ENCODE measurements around the gene ANKMY1.
"Not testable (repeated sequence)": the region's sequence is repeated elsewhere in the genome, so short reads cannot be mapped to it uniquely, and the experiment has no call there.

The ANKMY1 gene

DNA sequence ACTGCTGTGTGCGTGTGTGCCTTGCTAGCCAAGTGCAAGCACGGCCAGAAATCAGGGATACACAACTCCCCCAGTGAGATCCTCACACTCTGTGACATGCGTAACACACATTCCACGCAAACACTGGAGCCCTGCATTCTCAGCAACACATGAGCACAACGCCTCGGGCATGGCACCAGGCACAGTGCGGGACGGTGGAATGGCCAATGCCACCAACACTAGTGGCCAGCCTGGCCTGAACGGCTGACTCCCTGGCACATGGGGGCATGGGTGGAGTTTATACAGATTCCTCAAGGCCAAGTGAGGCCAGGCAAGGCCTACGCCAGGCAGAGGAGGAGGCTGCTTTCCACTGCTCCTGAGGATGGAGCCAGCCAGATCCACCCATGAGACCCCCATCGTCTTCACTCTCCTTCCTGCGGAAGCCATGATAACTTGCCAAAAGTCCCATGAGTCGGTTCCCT, 56.2 kb downstream of the ANKMY1 start:
- DNase-seq, result no peak

DNA sequence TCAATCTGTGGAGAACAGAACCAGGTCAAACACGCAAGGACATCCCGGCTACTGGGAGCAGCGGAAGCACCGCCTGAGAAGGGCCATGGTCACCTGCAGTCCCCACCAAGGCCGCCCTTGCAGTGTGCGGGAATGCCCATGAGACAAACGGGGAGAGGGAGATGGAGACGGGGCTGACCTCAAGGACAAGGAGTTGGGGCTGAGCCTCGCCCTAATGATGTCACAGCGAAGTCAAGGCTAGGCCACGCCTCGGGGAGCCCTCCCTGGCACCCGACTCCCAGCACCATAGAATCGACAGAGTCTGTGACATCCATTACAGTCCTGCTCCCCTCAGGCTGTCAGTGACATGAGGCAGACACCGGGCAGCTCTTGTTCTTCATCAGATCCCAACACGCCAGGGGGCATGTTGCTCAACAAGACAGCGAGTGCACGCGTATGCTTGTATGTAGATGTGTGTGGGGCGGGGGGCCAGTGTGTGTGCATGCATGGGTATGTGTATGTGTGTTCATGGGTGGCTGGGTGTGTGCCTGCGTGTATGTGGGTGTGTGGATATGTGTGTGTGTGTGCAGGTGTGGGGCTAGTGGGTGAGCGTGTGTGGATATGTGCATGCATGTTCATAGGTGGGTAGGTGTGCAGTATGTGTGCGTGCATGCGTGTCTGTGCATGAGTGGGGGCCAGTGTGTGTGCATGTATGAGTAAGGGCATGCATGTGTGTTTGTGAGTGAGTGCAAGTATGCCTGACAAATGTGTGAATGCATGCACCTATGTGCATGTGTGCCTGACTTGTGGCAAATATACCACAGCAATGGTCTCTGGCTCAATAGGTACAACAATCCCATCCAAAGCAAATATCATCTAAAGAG, 57.0 kb downstream of the ANKMY1 start:
- no peak for DNase-seq

DNA sequence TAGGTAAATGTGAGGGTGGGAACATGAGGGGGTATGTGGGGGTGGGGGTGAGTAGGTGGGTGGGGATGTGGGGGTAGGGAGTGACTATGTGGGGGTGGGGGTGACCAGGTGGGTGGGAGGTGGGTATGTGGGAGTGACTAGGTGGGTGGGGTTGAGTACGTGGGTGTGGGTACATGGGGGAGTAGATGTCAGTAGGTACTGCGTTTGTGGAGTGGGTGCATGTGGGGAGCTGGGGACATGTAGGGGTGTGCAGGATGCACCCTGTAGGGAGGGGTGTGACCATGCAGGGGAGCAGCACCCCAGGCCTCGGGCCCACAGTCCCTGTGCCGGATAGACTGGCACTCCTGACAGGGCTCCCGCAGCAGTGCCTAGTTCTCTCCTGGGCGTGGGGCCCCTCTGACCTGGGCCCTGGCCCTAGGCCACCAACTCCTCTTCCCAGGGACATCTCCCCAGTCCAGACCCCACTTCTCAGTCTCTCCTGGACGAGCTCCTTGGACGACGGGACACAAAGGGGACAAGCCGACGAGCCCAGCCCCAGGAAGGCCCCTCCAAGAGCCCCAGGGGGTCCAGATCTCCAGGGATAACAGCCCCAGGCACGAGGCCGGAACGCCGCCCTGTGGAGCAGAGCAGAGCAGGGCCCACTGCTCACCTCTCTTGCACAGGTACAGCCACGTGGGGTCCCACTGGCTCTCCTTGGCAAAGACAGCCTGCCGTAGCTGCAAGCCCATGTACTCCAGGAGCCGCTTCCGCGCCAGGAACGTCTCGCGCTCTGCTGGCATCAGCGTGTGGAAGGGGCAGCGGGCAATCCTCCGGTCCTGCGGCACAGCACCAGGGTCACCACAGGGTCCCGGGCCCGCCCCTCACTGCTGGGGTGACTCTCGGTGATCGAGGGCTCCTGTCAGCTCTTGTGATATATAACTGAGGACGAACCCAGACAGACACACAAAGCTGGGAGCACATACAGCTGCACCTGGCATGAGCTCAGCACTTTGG, 58.2 kb downstream of the ANKMY1 start:
- no peak for DNase-seq

DNA sequence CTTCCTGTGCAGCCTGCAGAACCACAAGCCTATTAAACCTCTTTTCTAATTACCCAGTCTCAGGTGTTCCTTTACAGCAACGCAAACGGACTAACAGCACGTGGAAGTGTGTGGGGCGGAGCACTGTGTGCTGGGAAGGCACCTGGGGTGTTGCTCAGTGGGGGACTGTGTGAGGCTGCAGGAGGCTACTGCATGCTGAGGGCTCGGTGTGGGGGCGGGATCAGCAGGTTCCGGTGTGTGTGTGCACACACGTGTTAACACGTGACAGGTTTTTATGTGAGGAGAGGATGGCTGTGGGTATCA, 58.9 kb downstream of the ANKMY1 start:
- DNase-seq, result no peak

DNA sequence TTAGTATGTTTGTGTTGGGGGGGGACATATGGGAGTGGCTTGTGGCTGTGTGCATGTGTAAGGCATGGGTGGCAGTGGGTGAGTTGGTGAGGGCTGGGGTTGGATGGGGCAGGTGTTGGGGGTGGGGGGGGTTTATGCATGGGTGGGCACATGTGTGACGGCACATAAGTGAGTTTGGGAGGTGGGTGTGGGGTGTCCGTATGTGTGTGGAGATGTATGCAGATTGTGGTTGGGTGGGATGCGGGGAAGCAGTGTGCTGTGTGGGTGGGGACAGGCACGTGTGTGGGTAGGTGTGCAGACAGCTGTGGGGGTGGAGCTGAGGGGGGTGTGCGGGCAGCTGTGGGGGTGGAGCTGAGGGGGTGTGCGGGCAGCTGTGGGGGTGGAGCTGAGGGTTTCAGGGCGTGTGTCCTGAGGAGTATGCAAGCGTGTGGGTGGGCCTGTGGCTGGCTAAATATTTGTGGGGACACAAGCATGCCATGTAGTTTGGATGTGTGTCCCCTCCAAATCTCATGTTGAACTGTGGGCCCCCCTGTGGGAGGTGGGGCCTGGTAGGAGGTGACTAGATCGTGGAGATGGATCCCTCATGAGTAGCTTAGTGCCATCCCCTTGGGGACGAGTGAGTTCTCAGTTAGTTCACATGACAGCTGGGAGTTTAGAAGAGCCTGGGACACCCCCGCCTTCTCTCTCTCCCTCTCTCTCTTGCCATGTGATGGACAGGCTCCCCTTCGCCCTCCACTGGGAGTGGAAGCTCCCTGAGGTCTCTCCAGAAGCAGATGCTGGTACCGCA, 59.4 kb downstream of the ANKMY1 start:
- no peak for DNase-seq

DNA sequence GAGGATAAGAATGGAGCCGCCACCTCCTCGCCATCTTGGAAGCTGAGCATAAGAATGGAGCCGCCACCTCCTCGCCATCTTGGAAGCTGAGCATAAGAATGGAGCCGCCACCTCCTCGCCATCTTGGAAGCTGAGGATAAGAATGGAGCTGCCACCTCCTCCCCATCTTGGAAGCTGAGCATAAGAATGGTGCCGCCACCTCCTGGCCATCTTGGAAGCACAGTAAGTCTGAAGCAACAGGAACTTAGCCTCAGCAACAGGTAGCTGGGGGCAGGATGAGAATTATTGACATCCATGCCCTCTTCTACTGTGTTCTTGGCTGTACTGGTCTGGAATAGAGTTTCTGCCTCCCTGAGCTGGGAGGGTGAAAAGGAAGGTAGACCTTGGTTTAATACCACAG, 60.7 kb downstream of the ANKMY1 start:
- not testable (repeated sequence) for DNase-seq

DNA sequence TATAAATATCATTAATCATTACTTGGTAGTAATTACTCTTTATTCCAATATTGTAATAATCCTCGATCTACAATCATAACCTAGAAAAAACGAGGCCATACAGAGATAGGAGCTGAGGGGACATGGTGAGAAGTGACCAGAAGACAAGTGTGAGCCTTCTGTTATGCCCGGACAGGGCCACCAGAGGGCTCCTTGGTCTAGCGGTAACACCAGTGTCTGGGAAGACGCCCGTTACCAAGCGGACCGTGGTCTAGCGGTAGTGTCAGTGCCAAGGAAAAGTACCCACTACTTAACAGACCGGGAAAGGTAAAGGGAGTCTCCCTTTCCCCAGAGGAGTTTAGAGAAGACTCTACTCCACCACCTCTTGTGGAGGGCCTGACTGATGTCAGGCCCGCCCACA, 62.8 kb downstream of the ANKMY1 start:
- not testable (repeated sequence) for DNase-seq

DNA sequence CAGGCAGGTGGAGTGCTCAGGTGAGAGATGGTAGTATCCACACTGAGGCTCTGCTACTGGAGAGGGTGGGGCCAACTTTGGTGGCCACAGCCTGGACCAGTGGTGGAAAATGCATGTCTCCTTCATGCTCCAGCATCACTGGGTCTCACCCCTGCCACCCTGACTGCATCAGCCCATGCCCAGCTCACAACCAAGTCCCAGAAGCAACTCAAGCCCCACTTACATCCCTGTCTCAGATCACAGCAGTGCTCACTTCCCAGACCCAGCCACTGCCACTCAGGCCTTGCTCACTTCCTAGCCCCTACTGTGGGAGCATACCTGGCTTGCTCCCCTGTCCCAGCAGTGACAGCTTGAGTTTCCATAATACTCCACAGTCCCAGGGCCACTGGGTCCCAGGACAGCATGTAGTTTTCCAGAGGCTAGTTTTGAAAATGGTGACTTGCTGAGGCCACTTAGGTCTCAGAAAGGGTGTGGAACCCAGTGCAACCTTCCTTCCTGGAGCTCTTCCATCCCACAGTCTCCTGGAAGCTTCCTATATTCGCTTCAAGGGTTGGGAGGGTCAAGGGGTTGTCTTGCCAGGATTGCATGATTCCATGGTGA, 63.5 kb downstream of the ANKMY1 start:
- no peak for DNase-seq

DNA sequence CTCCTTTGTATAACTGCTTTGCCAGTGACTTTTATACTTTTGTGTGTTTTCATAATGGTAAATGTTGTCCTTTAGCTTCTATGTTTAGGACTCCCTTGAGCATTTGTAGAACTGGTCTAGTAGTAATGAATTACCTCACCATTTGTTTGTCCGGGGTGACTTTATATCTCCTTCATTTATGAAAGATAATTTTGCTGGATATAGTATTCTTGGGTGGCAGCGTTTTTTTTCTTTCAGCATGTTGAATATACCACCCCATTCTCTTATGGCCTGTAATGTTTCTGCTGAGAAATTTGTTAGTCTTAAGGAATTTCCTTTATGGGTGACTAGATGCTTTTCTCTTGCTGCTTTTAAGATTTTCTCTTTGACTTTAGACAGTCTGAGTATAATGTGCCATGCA, 66.3 kb downstream of the ANKMY1 start:
- DNase-seq, result no peak

DNA sequence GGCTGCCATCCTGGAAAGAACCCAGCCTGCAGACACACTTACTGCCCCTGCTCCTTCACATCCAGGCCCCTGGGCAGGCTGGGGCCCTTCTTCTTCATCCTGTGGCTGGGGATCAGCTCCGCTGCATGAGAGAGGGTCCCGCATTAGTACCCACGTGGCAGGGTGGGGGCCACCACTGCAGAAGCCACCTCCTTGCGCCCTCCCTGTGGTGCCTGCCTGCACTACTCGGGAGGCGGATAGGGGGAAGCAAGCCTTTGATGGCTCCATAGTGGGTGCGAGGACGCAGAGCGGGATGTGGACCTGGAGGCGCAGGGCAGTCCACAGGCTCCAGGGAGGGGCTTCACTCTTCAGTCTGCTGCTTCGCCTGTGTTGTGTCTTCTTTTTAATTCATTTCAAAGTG, 75.6 kb downstream of the ANKMY1 start:
- no peak for DNase-seq

DNA sequence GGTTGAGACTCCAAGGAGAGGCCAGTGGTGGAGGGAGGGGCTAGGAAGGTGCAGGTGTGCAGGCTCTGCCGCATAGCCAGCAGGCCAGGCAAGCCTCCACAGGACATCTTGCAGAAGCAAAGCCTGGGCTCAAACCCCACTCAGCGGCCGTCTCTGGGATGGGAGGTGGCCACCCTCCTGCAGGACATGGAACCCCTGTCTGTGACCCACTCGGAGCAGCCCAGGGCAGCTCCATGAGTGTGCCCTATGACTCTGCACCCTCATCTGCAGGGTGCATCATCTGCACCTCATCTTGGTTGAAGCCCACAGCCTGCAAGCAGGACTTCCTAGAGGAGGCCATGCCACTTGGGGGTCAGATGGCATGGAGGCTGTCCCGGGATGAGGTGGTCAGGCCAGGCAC, 76.1 kb downstream of the ANKMY1 start:
- no peak for DNase-seq

DNA sequence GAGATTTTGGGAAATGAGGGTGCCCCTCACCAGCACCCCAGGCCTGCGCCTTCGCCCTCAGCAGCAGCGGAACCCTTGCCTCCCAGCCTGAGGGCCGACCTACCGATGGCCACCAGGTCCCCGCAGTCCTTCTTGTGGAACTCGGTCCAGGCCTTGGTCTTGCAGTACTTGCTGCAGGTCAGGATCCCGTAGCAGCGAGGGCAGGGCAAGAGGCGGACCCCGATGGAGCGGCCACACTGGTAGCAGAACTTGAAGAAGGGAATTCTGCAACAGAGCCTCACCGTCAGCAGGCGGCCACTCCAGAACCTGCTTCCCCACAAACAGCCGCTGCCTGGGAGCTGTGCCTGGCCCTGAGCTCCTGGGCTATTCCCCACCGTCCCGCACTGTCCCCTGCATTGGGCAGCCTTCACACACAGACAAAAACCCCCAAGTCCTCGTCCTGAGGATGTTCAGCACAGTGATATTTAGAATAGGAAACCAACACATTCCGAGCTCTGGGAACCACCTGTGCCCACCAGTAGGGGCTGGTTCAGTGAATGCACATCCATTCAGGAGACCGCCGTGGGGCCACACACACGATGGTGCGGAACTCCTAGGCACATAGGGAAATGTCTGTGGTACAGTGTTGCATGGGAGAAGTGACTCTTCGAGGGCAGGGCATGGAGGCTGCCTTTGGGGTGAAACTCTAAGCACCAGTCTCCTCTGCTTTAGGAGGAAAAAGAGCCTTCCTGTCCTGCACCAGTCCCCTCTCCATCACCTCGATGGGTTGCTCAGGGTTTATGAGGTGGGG, 76.8 kb downstream of the ANKMY1 start:
- no peak for DNase-seq

DNA sequence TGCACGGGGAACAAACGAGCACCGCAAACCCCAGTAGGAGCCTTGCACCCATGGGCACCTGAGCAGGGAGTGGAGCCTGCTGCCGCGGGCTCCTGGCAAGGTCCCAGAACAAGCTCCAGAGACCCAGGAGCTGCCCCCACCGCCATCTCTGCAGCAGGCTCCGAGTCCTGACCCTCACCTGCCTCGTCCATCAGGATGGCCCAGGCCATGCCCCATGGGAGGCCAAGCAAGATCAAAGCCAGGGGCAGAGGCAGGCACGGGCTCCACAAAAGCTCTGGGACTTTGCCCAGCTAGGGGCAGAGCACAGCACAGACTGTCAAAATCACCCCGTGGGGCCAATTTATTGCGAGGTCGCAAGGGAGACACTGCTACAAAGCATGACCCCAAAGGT, 78.7 kb downstream of the ANKMY1 start:
- DNase-seq, result no peak

DNA sequence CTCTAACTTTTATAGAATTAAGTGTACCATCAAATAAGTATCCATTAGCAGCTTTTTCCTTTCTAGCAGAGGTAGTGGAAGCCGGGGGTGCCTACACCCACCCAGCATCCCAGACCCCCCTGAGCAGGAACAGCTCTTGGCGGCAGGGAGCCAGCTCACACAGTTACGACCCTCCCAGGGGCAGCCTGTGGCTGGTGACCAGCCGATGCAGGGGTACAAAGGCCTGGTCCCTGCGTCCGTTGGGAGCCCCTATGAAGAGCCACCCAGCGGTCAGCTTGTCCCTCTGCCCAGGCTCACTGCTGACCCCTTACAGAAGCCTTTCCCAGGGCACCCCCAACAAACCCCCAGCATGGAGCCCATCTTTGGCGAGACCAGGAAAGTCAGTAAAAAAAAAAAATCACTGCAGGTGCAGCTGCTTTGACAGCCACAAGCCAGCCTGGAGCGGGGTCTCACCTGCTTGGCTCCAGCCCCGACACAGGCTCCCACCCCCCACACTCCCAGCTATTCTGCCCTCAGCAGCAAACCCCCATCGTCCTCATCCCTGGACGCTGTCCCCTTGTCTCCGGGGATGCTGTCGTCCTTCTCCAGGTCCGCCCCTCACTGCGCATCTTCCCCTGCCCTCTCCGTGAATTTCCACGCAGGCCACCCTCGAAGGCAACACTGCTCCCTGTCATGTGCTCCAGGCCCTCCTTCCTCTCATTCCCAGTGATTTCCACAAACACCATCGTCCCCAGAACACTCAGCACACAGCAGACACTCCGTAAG, 79.3 kb downstream of the ANKMY1 start:
- DNase-seq, result no peak

DNA sequence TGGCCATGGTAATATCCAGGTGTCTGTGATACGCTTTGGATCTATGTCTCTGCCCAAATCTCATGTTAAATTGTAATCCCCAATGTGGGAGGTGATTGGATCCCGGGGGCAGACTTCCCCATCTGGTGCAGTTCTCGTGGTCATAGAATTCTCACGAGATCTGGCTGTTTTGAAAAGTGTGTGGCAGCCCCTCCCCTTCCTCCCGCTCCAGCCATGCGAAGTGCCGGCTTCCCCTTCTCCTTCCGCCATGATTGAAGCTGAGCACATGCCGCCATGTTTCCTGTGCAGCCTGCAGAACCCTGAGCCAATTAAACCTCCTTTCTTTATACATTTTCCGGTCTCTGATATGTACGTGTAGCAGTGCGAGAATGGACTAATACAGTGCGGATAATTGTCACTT, 79.9 kb downstream of the ANKMY1 start:
- DNase-seq, result no peak

DNA sequence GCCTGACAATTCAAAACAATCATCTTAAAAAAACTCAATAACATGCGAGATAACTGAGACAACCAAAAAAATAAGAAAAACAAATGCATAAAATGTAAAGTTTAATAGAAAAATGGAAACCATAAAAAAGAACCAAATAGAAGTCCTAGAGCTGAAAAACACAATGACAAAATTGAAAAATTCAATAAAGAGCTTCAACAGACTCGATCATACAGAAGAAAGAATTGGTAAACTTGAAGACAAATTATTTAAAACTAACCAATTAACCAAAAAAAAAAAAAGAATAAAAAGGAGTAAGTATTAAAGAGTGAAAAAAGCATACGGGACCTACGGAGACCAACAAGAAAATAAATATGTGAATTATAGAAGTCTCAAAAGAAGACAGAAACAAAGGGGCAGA, 84.6 kb downstream of the ANKMY1 start:
- no peak for DNase-seq

DNA sequence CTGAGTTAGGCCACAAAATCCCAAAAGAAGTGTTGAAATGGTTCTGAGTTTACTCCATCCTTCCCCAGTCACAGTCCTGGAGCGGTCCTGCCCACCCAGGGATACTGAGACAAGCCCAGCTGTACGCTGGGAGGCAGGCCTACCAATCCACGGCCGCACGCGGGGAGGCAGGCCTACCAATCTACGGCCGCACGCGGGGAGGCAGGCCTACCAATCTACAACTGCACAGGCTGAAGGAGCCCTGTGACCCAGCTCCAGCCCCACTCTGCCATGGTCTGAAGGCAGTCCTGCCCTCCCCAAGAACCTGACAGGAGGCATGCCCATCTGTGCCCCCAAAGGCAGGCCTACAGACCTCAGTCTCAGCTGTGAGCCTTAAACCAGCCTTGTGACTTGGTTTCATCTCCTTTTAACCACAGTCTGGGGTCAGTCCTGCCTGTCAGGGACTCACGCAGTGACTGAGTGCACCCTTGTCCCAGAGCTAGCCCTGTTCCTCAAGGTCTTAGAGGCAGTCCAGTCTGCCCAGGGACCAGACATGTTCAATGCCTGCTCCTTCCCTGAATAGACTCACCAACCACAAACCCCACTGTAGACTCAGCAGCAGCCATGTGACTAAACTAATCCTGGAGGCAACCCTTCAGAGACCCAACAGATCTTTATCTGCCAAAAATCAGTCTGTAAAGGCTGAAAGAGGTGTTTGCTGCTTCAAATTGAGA, 85.6 kb downstream of the ANKMY1 start:
- no peak for DNase-seq

DNA sequence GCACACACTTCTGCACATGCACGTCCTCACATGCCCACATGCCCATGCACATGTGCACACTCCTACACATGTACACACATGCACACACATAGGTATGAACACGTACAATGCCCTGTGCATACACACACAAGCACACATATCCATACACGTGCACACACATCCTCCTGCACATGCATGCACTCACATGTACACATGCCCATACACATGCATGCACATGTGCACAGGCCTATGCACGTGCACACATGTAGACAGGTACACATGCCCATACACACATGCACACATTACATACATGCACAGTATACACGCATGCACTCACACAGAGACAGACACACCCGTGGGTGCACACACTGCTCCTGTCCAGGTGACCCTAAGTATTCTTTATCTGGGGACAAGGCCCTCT, 88.0 kb downstream of the ANKMY1 start:
- no peak for DNase-seq

DNA sequence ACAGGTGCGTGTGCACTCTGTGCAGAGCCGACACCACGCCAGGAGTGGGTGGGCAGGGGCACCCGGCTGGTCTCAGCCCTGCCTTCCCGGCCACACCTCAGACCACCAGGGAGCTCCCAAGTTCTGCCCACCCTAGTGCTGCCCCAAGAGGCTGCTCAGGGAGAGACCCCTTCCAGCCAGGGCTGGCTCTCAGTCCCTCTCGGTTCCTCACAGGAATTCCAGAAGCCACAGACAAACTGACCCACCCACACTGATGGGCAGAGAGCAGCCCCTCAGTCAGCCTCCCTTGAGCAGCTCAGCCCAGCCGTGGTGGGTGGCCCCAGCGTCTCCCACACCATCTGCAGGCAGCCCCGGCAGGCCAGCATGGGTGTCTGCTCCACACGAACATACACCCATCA, 88.5 kb downstream of the ANKMY1 start:
- DNase-seq, result no peak

Data from suppressor macrophage treated with lipopolysaccharide for 4 hours (primary cell).